NCI-H524 treated with DMSO at 0.1 percent for 48 hours (cell line): ENCODE measurements around the gene CFDP1.
"Not testable (repeated sequence)": the region's sequence is repeated elsewhere in the genome, so short reads cannot be mapped to it uniquely, and the experiment has no call there.

Experiments used
- DNase-seq: peaks from one replicate; lab custom pipeline; 2025; lab: John Stamatoyannopoulos, UW

Gene CFDP1

DNA sequence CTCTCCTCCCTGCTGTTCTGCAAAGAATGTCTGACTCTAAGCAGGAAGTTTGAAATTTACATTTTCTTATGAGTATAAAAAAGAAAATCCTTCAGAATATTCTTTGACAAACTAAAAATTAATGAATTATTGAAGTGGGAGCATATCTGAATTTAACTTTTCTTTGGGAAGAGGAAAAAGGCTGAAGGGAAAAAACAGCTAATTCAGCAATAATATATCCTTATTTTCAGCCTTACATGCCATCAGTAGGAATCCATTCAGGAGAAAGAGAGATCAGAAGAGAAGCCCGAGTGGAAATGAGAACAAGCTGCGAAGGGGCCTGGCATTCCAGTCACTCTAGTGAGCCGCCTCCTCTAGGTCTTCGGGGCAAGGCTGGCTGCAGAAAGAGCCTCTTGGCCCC lies 140.1 kb downstream of the CFDP1 start:
- no peak for DNase-seq

DNA sequence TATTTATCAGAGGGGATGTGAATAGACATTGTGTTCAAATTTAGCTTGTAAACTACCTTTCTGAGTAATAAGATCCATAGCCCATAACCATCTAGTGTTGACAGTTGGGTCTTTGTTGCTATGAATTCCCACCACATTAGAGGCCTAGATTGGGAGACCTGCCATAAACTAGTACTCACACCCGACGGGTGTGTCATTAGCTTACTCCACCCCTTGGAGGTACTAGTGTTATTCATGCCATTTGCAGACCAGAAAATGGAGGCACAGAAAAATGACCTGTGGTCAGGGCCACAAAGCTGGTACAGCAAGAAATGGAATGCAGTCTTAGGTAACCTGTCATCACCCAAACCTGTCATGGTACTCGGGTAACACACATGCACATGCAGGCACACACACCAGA lies 140.6 kb downstream of the CFDP1 start:
- DNase-seq, result no peak

DNA sequence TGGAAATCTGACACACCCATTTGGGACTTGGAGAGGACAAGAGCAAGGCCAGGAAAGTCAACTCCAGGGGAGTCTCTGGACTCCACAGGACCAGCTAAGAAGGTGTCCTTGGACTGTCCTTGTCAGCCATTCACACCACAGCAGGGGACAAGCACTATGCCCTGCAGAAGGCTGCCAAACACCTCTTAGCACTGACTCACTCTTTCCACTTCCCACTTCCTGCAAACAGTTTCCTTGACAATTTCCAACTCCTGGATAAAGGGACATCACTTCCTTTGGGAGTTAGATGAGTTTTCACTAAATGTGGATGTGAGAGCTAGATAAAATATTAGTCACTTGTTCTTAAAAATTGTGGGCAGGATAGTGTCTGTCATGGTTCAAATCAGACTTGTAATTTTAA lies 144.1 kb downstream of the CFDP1 start:
- no peak for DNase-seq

DNA sequence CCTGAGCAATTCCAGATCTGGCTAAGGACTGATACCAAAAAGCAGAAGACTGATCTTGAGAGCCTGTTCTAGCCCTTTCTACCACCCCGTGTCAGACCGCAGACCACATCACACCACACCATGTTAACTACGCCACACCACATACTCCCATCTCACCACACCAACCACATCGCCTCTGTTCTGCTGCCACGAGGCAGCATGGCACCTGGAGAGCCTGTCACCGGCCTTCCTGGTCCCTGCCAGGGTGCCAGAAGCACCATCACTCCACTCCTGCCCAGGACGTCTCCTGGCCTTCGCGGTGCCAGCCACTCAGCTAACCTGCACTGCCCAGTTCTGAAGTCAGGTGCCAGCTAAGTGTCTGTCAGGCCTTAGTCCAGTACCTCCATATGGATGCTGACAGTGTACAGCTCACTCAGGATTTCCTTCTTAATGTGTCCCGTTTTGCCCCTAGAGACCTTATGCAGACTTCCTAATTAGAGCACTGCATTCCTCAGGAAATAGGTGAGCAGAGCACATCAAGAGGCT lies 144.6 kb downstream of the CFDP1 start:
- no peak for DNase-seq

DNA sequence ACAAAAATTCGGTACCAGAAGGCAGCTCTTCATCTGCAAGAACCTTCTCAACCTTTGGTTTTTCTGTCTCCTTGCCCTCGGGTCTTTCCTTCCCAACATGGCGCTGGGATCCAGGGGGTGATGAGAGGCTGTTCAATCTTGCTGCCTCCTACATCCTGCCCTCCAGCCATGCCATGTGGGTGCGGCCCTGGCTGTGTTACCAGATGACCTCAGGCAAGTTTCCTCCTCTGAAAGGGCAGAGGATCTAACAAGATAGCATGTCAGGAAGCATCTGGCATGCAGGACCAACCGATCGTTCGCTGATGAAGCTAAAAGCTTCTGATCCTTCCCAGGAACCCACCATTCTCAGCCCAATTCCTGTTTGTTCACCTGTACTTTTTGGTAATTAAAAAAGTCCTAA lies 145.1 kb downstream of the CFDP1 start:
- DNase-seq, result no peak

DNA sequence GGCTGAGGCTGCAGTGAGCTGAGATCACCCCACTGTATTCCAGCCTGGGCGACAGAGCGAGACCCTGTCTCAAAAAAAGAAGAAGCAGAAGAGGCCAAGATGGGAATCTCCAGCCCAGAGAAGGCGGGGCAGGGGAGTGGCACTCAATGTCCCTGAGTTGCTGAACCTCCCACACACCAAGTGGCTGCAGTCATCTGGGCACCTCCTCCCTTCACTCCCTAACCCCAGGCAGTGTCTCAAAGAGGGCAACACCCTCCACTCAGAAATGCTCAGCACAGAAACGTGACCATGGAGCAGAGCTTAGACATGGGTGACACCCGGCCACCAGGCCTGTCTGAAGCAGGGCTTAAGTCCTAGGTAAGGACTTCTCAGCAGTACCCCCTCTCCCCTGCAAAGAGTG lies 145.6 kb downstream of the CFDP1 start:
- DNase-seq, result no peak

DNA sequence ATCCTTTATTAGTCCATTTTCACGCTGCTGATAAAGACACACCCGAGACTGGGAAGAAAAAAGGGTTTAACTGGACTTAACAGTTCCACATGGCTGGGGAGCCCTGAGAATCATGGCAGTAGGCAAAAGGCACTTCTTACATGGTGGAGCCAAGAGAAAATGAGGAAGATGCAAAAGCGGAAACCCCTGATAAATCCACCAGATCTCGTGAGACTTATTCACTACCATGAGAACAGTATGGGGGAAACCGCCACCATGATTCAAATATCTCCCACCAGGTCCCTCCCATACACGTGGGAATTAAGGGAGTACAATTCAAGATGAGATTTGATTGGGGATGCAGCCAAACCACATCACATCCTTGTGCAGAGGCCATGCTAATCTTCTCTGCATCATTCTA lies 146.9 kb downstream of the CFDP1 start:
- DNase-seq, result no peak

DNA sequence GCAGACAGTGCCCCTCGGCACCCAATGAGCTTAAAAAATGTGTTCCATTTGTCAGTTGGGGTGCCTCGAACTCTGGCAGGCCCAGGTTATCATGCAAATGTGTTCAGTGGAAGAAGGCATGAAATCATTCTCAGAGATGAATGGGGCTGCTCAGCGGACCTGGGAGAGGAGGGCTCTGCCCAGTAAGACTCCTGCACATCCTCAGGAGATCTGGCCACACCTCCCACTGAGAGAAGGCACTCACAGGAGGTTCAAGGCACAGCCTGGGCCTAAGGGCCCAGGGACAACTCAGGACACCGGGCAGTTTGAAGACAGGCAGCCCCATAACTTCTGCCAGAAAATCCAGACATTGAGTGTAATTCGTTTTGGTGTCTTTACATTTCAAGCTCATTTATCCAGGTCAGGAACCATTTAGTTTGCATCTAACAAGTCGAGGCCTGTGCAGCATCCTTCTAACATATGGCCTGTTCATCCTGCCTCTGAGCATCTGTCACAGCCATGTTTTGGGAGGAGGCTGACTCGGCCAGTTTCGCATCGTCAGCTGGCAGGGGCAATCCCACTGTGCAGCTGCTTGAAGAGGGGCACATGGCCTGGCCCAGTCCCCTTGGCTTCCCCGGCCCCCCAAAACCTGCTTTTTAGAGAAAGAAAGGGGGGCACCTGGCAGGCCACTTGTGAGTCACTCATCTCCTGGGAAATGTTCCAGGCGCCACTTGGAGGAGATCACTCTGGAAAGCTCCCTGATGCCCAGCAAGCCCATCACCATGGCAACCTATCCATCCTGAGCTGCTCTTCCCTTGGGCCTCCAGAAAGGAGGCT lies 150.6 kb downstream of the CFDP1 start:
- peak; percentile 99 for DNase-seq

DNA sequence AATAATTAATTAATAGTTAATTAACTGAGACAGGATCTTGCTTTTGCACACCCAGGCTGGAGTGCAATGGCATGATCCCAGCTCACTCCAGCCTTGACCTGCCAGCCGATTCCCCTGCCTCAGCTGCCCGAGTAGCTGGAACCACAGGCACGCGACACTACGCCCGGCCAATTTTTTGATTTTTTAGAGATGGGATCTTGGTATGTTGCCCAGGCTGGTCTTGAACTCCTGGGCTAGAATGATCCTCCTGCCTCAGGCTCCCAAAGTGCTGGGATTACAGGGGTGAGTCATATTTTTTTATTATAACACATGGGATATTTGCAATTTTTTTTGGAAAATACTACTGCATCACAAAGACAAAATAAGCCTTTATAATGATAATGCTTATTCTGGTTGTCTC lies 151.5 kb downstream of the CFDP1 start:
- DNase-seq, result no peak

DNA sequence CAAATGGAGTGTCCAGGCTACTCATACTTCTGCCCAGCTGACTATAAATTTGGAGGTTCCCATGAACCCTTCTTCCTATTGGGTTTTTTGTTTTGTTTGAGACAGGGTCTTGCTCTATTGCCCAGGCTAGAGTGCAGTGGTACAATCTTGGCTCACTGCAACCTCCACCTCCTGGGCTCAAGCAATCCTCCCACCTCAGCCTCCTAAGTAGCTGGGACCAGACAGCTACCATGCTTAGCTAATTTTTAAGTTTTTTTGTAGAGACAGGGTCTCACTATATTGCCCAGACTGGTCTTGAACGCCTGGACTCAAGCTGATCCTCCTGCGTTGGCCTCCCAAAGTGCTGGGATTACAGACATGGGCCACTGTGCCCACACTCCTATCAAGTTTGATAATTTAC lies 152.3 kb downstream of the CFDP1 start:
- not testable (repeated sequence) for DNase-seq

DNA sequence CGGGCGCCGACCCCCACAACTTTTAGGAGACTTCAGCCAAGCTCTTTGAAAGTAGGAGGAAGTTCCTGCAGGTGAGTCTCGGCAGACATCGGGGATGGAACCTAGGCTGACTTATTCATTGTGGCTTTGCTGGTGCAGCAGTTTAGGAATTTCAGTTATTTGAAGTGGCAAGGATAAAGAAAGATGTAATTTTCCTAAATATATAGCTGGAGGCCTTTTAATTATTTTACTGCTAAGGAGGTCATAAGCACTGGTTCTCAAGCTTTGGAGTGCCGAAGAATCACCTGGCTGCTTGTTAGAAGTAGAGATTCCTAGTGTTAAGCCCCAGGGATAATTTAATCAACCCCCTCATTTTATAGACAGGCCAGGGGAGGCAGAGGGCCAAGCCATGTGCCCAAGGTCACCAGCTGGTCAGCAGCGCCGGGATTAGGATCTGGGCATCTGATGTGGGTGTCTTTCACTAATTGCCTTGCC lies 152.9 kb downstream of the CFDP1 start:
- DNase-seq, result peak; percentile 79

DNA sequence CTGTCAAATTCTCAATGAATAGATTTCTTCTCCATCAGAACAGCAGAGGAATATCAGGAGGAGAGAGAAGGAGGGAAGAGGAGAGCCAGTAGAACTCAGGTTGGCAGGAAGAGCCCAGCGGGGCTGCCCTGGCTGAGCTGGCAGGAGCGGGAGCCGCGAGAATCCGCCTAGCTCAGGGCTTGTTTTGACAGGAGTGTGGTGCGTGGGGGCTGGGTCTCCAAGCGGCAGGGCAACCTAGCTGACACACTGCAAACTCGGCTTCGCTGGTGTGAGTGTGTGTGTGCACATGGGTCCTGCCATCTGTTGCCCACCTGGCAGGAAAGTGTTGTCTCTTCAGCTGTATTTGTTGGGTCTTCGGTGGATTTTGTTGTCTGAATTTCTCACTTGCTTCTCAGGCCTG lies 154.0 kb downstream of the CFDP1 start:
- peak; percentile 88 for DNase-seq

DNA sequence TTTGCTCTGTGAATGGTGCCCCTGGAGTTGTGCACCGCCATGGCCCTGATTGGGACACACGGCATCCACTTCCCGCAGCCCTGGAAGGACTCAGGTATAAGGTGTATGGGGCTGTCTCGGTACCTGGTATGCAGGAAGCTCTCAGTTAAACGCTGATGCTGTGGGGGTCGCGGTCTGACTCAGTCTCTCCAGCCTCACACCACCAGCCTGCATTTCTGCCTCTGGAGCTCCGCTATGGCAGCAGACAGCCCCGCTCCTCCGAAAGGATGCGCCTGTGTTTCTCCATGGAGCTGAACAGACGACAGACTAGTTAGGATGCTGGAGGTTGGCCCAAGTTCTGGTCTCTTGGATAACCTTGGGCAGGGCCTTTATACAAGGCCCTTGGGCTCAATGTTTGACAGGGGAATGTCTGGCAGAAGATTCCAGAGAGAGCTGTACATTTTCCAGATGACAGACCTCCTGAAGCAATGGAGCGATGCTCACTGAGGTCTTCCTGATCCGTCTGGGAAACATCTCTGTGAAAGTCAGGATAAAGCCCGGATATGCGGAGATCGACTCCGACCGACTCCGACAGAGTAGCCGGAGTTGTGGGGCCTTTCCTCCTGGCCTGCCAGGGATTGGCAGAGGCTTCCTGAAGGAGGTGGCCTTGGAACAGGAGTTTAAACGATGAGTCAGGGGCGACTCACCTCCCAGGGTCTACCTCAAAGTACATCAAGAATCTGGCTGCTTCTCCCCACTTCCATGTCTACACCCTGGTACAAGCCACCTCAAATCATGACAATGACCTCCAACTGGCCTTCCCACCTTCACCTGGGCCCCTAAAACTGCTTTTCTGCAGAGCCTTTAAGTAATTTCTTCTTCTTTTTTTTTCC lies 160.0 kb downstream of the CFDP1 start:
- no peak for DNase-seq

DNA sequence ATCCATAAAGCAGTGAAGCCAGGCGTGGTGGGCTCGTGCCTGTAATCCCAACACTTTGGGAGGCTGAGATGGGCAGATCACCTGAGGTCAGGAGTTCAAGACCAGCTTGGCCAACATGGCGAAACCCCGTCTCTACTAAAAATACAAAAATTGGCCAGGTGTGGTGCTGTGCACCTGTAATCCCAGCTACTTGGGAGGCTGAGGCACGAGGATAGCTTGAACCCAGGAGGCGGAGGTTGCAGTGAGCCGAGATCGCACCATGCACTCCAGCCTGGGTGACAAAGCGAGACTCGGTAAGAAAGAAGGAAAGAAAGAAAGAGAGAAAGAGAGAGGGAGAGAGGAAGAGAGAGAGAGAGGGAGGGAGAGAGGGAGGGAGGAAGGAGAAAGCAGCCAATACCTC lies 160.7 kb downstream of the CFDP1 start:
- DNase-seq, result not testable (repeated sequence)

DNA sequence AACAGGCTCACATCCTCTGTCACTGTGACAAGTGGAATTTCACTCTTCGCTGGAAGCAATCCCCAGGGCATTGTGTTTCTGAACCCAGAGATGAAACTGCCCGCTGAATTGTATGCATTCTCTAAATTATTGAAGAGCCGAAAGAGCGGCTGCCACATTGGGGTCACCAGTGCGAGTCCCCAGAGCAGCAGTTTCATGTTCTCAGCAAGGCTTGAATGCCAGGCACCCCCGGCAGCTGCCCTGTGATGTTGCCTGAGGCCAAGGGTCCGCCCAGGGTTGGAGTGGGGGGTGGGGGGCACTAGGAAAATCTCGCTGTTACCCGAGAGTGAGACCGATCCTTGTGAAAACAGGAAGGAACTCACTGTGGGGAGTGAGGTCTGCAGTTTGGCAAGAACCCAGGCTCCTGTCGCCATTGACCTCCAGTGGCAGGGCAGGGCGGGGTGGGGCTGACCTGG lies 161.2 kb downstream of the CFDP1 start:
- DNase-seq, result no peak

DNA sequence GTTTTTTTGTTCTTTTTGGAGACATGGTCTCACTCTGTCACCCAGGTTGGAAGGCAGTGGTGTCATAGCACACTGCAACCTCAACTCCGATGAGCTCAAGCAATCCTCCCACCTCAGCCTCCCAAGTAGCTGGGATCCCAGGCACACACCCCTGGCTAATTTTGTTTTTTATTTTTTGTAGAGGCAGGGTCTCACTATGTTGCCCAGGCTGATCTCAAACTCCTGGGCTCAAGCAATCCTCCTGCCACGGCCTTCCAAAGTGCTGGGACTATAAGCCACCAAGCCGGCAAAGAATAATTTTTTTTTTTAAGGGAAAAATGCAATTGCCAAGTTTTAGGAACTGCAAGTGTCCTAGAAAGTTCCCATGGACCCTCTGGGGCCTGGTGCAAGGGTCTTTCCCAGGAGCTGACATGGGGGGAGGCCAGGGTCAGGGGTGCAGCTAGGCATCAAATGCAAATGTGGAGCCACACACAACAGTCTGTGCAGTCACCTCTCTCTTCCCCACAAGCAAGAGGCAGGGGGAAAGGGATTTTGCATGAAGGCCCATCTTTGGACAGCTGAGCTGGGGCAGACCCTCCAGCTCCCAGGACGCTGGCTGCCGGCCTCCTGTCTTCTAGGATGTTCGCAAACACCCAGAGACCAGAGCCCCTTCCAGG lies 161.7 kb downstream of the CFDP1 start:
- no peak for DNase-seq

DNA sequence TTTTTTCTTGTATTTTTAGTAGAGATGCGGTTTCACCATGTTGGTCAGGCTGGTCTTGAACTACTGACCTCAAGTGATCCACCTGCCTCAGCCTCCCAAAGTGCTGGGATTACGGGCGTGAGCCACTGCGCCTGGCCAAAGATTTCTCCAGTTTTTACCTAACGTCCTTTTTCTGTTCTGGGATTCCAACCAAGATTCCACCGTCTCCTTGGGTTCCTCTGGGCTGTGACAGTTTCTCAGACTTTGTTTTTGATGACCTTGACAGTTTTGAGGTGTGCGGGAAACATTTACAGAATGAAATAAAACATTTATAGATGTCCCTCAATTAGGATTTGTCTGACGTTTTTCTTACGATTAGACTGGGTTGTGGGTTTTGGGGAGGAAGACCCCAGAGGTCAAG lies 163.9 kb downstream of the CFDP1 start:
- DNase-seq, result not testable (repeated sequence)

DNA sequence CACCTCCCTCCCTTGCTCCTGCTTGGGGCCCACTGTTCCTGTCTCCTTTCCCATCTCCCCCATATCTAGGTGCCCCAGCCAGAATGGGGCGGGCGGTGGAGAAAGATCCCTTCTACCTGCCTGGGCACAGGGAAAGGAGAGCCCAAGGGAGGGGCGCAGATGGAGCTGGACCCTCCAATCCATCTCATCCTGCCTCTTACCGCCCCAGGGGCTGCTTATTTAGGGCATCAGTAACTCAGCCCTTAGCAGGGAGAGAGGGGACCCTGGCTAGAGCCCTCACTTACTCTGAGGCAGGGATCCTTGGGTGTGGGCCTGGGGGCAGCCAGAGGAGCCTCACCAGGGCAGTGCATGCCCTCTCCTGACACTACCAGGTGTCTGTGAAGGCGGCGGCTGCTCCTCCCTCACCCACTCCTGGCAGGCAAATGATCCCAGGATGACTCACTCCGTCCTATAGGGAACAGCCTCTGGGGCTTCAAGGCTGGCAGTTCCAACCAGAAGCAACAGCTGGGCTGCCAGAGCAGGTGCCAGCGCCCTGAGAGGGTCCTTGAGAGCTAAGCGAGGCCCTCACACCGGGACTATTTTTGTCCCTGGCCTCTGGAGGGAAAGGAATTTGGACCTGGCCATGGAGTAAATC lies 165.6 kb downstream of the CFDP1 start:
- peak; percentile 96 for DNase-seq

DNA sequence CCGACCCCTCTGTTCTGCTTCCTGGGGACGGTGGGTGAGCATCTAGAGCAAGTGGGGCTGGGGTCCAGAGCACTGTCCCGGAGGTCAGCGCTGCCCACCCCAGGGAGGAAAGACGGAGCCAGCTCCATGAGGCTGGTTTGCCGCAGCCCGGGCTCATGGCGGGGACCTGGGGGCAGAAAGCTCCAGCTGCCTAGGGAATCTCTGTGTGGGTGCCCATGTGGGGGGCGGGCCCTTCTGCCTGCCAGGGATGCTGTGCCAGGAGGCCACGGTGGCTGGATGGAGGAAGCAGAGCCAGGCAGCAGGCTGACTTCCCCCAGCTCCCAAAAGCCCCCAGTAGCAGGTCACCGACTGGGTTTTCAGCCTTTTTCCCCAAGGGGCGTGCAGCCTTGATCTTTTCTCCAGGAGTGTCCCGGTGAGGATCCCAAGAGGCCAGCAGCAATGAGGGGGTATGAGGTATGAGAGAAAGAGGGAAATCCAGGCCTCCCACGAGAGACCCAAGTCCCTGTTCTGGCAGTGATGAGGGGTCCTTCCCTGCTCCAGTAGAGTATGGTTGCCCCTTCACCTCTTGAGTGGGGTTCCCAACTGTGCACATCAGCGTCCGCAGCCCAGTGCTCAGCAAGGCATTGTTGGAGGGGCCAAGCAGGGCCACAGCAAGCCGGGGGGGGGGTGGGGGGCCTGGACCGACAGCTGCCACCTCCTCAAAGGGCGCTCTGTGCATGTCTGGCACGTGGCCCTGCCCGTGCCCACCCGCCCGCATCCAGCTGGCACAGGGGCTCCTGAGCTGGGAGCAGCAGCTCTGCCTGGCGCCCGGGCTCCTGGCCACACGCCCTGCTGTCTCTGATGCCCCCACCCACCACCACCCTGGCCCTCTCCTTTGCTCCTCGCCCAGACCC lies 166.3 kb downstream of the CFDP1 start:
- DNase-seq, result peak; percentile 51

DNA sequence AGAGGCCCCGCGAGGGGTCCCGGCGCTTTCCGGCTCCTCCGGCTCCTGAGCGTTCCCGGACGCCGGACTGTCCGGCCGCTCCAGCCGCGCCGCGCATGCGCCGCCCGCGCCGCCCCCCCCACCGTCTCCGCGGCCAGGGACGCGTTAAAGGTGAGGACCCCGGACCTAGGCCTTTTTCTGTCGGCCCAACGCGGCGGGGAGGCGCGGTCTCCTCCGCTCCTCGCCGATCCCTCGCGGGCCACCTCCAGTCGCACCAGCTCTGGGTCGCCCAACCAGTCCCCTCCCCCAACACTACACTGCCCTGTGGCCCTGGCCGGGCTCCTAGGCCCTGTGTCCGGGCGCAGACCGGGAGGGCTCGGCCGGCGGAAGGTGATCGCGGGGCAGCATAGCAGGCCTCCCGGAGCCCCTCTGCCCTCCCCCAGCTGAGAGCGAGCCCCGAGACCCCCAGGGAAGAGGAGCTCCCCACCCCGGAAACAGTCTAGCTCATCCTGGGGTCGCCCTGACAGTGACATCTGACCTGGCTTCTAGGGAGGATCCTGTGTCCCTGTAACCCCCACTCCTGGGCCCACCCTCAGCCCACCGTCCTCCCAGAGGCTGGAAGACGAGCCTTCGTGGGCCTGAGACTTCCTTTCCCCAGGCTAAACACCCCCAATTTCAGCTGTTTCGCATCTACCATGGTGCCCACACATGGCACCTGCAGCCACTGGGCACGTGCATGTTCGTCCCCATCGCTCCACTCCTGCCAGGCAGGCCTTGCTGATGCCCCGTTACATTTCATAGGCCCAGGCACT lies 167.2 kb downstream of the CFDP1 start:
- no peak for DNase-seq
